Rectal smooth muscle tissue (tissue), 1 donor: ENCODE measurements around the gene ARHGAP18.

Source experiments
- H3K27ac ChIP-seq: one replicate; pipeline ENCODE4 v1.7.0; 2013; ENCODE audit warnings: low read depth, low read length, inconsistent platforms
- H3K27me3 ChIP-seq: one replicate; pipeline ENCODE4 v1.7.0; 2013; ENCODE audit warnings: low read length; ENCODE audit not compliant: control insufficient read depth, insufficient read depth
- H3K36me3 ChIP-seq: one replicate; pipeline ENCODE4 v1.7.0; 2013; ENCODE audit warnings: low read length; ENCODE audit not compliant: control insufficient read depth, insufficient read depth
- H3K4me1 ChIP-seq: one replicate; pipeline ENCODE4 v1.7.0; 2013; ENCODE audit warnings: low read length; ENCODE audit not compliant: control insufficient read depth, insufficient read depth
- H3K4me3 ChIP-seq: one replicate; pipeline ENCODE4 v1.7.0; 2013; ENCODE audit warnings: low read length
- H3K9ac ChIP-seq: one replicate; pipeline ENCODE4 v1.7.0; 2013; ENCODE audit warnings: low read length

ARHGAP18 gene

GRCh38 chr6:129667621-129668020 is 42.4 kb downstream of the ARHGAP18 start:
- H3K27ac ChIP-seq, result no peak overlapping the region
- H3K4me1 ChIP-seq, result peaks cover 3% of the 10 kb centered on the region
- H3K4me3 ChIP-seq, result no peak overlapping the region
- H3K27me3 ChIP-seq, result no peaks in the 10 kb centered on the region
- H3K36me3 ChIP-seq, result no peaks in the 10 kb centered on the region
- H3K9ac ChIP-seq, result no peak overlapping the region

GRCh38 chr6:129667034-129667433 is 42.9 kb downstream of the ARHGAP18 start:
- Histone ChIP-seq H3K4me1 (no peaks in the 10 kb centered on the region), H3K27me3 (no peaks in the 10 kb centered on the region), H3K27ac (no peak overlapping the region), H3K36me3 (no peaks in the 10 kb centered on the region), H3K9ac (no peak overlapping the region), H3K4me3 (no peak overlapping the region)

DNA sequence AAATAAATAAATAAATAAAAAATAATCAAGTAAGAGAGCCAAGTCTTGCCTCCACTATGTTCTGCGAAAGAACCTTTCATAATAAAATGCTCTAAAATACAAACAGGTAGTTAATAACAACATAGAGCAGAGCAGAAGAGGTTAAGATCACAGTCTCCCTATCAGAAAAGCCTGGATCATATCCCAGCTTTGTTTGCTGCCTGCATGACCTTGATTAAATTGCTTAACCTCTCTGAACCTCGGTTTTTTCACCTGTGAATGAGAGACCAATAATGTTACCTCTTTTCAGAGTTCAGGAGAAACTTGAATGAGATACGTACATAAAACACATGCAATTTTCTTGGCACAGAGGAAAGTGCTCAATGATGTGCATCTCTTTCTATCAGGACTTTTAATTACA is 44.4 kb downstream of the ARHGAP18 start:
- Histone ChIP-seq H3K27me3 (no peaks in the 10 kb centered on the region), H3K4me1 (no peaks in the 10 kb centered on the region), H3K9ac (no peak overlapping the region), H3K4me3 (no peak overlapping the region), H3K27ac (no peak overlapping the region), H3K36me3 (no peaks in the 10 kb centered on the region)

GRCh38 chr6:129663531-129663930 is 46.4 kb downstream of the ARHGAP18 start:
- Histone ChIP-seq H3K27ac (no peak overlapping the region), H3K4me1 (no peaks in the 10 kb centered on the region)

DNA sequence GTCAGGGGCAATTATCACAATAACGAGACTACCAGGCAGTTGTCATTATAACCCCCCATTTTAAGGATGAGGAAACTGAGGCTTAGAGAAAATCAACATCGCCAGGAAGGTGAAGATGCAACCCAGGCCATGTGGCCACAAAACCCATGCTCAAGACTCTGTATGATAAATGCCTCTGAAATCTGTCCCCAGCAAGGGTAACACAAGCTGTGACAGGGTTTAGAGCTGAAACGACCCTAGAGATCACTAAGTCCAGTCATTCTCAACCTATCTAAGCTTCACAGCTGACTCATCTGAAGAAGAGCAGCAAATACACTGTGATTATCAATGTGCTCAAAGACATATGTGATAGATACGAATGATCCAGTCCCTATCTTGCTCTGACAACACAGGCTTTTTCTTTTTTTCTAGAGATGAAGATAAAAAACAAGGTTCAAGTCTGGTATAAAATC is 47.0 kb downstream of the ARHGAP18 start:
- H3K27me3 ChIP-seq, result no peaks in the 10 kb centered on the region
- H3K9ac ChIP-seq, result no peak overlapping the region
- no peak overlapping the region for H3K27ac ChIP-seq
- no peaks in the 10 kb centered on the region for H3K36me3 ChIP-seq
- no peaks in the 10 kb centered on the region for H3K4me1 ChIP-seq
- H3K4me3 ChIP-seq, result no peak overlapping the region

More at GRCh38 chr6:129663531-129663930, 46.4 kb downstream of the ARHGAP18 start:
- H3K36me3 ChIP-seq, result no peaks in the 10 kb centered on the region
- H3K27me3 ChIP-seq, result no peaks in the 10 kb centered on the region
- no peak overlapping the region for H3K4me3 ChIP-seq
- H3K9ac ChIP-seq, result no peak overlapping the region

DNA sequence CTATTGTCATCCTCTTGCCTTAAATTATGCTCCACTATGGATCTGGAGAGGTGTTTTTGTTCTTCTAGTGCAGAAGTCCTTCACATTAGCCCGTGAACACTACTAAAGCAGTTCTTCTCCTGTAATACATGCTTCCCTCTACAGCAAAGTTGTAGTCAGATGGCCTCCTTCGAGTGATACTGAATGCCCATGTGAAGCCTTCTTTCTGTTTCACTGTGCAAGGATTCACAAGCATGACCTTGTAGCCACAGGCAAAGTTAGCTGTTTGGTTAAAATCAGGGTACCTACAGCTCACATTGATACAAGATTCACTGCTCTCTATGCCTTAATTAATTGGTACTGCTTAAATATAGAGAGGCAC is 47.6 kb downstream of the ARHGAP18 start:
- Histone ChIP-seq H3K4me1 (no peaks in the 10 kb centered on the region), H3K4me3 (no peak overlapping the region), H3K27me3 (no peaks in the 10 kb centered on the region), H3K9ac (no peak overlapping the region), H3K36me3 (no peaks in the 10 kb centered on the region), H3K27ac (no peak overlapping the region)

DNA sequence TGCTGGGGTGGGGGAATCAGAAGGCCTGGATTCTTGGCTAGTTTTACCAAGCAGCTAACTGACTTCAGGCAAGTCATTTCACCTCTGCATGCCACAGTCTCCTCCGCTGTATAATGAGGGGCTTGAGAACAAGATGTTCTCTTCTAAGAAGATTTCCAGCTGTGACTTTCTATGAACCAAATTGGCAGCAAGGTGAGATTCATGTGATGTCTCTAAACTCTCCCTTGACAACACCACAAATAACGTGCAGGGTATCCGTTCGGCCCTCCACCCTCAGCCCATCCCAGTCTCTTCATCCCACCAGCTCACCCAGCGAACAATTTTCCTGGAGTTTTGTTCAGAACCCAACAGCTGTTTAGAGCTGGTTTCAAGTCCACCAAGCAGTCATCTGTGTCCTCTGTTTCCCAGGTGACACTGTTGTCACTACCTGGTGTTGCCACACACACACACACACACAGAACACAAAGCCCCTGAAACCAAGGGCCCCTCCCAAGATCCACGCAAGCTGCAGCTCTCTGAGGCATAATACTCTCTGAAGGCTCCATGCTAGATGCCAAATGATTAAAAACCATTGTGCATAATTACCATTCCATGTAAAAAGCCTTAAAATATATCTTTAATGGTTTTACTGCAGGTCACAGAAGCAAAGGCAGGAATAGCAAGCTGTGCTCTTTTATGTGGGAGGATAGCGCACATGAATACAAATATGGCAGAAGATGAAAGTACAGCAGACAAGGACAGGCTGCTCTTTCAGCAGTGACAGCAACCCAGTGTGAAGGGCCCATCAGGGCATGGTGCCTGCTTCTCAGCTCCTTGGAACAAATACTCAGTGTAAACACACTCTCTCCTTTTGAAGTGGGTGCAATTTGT is 48.2 kb downstream of the ARHGAP18 start:
- Histone ChIP-seq H3K4me1 (no peaks in the 10 kb centered on the region), H3K9ac (no peak overlapping the region), H3K27me3 (no peaks in the 10 kb centered on the region), H3K36me3 (no peaks in the 10 kb centered on the region), H3K4me3 (no peak overlapping the region), H3K27ac (no peak overlapping the region)

GRCh38 chr6:129660346-129660676 is 49.7 kb downstream of the ARHGAP18 start:
- no peak overlapping the region for H3K27ac ChIP-seq

DNA sequence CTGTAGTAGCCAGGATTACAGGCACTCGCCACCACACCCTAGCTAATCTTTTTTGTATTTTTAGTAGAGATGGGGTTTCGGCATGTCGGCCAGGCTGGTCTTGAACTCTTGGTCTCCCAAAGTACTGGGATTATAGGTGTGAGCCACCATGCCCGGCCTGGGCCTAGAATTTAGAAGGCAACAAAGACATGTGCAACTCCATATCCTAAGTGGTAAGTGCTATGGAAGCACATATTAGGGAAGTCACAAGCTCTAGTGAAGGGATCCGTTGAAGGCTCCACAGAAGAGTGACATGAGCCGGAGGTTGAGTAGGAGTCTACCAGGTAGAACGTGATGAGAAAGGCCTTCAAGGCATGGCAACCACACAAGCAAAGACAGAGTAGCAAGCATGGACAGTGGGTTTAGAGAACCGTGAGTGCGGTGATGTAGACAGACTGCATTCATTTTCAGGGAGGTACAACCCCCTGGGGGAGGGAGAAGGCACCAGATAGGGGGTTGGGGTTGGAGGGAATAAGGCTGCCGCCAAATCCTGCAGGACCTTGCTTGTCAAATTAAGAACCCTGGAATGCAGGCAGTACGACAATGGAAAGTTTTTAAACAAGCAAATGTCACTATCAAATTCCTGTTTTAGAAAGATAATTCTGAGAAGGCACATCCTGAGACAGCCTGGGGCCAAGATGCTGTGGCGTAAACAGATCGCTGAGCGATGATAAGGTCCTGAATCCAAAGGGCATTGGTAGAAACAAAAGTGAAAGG is 50.2 kb downstream of the ARHGAP18 start:
- Histone ChIP-seq H3K4me1 (no peaks in the 10 kb centered on the region), H3K27ac (no peak overlapping the region), H3K9ac (no peak overlapping the region), H3K4me3 (no peak overlapping the region), H3K36me3 (no peaks in the 10 kb centered on the region), H3K27me3 (no peaks in the 10 kb centered on the region)

More at GRCh38 chr6:129660346-129660676, 49.7 kb downstream of the ARHGAP18 start:
- no peaks in the 10 kb centered on the region for H3K36me3 ChIP-seq
- no peaks in the 10 kb centered on the region for H3K27me3 ChIP-seq
- H3K4me3 ChIP-seq, result no peak overlapping the region
- no peak overlapping the region for H3K9ac ChIP-seq
- H3K4me1 ChIP-seq, result no peaks in the 10 kb centered on the region

- H3K36me3 ChIP-seq, result no peaks in the 10 kb centered on the region
- no peak overlapping the region for H3K27ac ChIP-seq
- no peak overlapping the region for H3K4me3 ChIP-seq
Measured at GRCh38 chr6:129659167-129659566, 50.8 kb downstream of the ARHGAP18 start.

DNA sequence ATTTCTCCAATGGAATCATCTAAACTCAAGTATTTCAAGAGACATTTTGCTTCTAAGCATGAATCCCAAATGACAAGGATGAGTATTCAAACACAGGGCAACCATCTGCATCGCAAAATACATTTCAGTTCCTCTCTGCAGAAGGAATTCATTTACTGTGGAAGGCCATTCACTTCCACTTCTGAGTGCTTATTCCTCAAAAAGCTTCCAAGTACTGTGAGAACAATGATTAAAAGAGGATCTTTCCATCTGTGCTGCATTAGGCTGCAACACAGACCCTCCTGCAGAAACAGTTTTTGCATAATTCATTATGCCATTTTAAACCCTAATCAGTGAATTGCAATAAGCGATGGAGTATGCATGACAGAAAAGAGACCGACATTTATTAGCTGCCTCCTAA is 52.5 kb downstream of the ARHGAP18 start:
- Histone ChIP-seq H3K27ac (no peak overlapping the region), H3K27me3 (no peaks in the 10 kb centered on the region), H3K4me3 (no peak overlapping the region)

More at GRCh38 chr6:129659167-129659566, 50.8 kb downstream of the ARHGAP18 start:
- Histone ChIP-seq H3K4me1 (no peaks in the 10 kb centered on the region), H3K9ac (no peak overlapping the region), H3K27me3 (no peaks in the 10 kb centered on the region)

DNA sequence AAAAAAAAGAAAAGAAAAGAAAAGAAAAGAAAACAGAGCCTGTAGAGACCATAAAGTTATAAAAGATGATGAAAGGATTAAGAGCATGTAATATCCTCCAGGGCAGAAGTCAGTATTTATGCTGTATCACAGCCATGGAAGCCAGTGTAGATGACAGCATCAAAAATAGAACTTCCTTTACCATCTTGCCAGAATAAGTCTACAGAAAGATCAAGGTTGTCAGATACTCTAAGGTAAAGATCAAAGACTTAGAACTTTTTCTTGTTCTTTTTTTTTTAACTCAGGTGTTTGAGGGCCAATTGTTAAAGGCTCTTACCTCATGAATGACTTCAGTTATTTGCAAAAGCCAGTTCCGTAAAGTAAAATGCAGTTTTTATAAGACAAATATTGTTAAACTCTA is 54.6 kb downstream of the ARHGAP18 start:
- Histone ChIP-seq H3K9ac (no peak overlapping the region), H3K27me3 (no peaks in the 10 kb centered on the region), H3K4me1 (no peaks in the 10 kb centered on the region), H3K36me3 (no peaks in the 10 kb centered on the region), H3K4me3 (no peak overlapping the region), H3K27ac (no peak overlapping the region)

More for the DNA sequence above, 52.5 kb downstream of the ARHGAP18 start:
- H3K9ac ChIP-seq, result no peak overlapping the region
- H3K36me3 ChIP-seq, result no peaks in the 10 kb centered on the region
- H3K4me1 ChIP-seq, result no peaks in the 10 kb centered on the region
